VCaP (cell line): ENCODE measurements around the gene NFXL1.

ENCODE experiments used
- H3K27ac ChIP-seq: fragments of 450-650 bp; 2 replicates; pipeline ENCODE4 v1.5.1; 2017
- CTCF ChIP-seq: fragments of 450-650 bp; conservative IDR thresholded peaks from 2 replicates; pipeline ENCODE4 v1.5.1; 2017; ENCODE audit warnings: mild to moderate bottlenecking, moderate library complexity

The NFXL1 gene

GRCh38 chr4:47856713-47857112 is 57.7 kb downstream of the NFXL1 start:
- no peak overlapping the region for H3K27ac ChIP-seq
- no peak for TF ChIP-seq CTCF

- no peak for TF ChIP-seq CTCF
- no peak overlapping the region for H3K27ac ChIP-seq
Measured at GRCh38 chr4:47855350-47855749, 59.0 kb downstream of the NFXL1 start.

GRCh38 chr4:47852136-47852535 is 62.2 kb downstream of the NFXL1 start:
- TF ChIP-seq CTCF, result no peak
- H3K27ac ChIP-seq, result peak overlapping the region; percentile 47

- H3K27ac ChIP-seq, result no peak overlapping the region
- no peak for TF ChIP-seq CTCF
Measured at GRCh38 chr4:47849466-47849865, 64.9 kb downstream of the NFXL1 start.

GRCh38 chr4:47848041-47848440 is 66.3 kb downstream of the NFXL1 start:
- H3K27ac ChIP-seq, result no peak overlapping the region
- TF ChIP-seq CTCF, result no peak

- no peak overlapping the region for H3K27ac ChIP-seq
- no peak for TF ChIP-seq CTCF
Measured at GRCh38 chr4:47842985-47843384, 71.4 kb downstream of the NFXL1 start.

GRCh38 chr4:47840291-47840690 is 74.1 kb downstream of the NFXL1 start:
- no peak for TF ChIP-seq CTCF
- no peak overlapping the region for H3K27ac ChIP-seq

- peak; percentile 76 for TF ChIP-seq CTCF
- H3K27ac ChIP-seq, result no peak overlapping the region
Measured at GRCh38 chr4:47839259-47839658, 75.1 kb downstream of the NFXL1 start.
